HG03460 (cell line): ENCODE data around the gene LRRN1.
A peak's percentile ranks its signal among the peaks of the same experiment; 100 is the strongest.
"Not testable (repeated sequence)": the region's sequence is repeated elsewhere in the genome, so short reads cannot be mapped to it uniquely, and the experiment has no call there.

Source experiments
- ATAC-seq: cut with Tn5 transposase; IDR thresholded peaks from one replicate; pipeline ENCODE4 v1.9.1; 2021; ENCODE audit not compliant: unreplicated experiment

Gene LRRN1

DNA sequence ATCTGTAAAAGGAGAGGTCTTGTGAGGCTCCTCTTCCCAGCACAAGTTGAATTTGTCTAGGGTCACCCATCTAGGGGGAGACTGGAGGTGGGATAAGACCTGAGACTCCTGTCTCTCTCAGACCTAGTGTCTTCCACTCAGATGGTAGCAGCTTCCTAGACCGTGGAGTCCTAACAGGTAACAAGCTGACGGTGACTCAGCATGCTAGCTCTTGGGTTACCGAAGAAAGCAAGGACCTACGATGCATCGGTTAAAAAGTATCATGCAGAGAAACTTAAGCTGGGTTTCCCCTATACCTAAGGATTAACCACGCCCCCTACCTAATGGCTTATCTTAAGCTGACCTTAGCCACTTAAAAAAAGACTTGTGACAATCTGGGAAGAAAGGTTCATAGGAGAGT, 7.6 kb downstream of the LRRN1 start:
- no peak for ATAC-seq

GRCh38 chr3:3813013-3813412, 13.8 kb downstream of the LRRN1 start:
- ATAC-seq = no peak

GRCh38 chr3:3815206-3815605, 16.0 kb downstream of the LRRN1 start:
- no peak for ATAC-seq

- ATAC-seq = no peak
Measured at GRCh38 chr3:3816034-3816433, 16.8 kb downstream of the LRRN1 start.

GRCh38 chr3:3817865-3818264, 18.6 kb downstream of the LRRN1 start:
- no peak for ATAC-seq

GRCh38 chr3:3821777-3822176, 22.5 kb downstream of the LRRN1 start:
- no peak for ATAC-seq

DNA sequence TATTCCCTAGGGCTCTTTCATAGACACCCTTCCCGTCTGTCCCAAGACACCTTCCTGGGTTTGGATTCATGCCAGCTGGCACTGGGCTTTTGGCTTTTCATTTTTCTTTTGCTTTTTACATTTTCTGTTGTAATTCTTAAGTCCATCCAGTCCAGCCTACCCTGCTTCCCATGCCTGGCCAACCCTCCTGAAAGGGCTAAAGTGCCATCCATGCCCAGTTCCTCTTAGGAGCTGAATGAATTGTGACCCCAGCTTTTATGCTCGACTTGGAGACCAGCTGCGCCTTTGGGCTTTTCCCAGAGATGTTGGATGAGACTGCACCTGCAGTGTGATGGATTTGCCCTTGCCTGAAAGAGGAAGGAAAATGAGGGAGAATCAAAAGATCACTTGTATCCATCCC, 25.8 kb downstream of the LRRN1 start:
- ATAC-seq = no peak

DNA sequence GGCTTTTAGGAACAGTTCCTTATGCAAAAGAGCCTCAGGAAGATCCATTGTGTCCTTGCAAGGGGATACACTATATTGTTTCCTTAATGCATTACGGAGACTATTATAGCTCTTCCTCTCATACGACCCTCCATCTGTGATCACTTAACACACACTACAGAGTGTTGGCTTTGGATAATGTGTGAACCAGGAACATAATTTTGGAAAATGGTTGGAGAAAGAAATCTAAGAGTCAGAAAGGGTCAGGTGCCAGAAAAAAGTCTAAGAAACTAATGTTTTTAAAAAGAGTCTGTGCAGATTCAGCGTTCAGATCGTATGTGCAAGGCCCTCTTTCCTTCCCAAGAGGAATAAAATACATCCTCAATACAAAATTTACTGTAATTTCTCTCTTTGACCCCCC, 27.3 kb downstream of the LRRN1 start:
- ATAC-seq = no peak

GRCh38 chr3:3827111-3827510, 27.9 kb downstream of the LRRN1 start:
- ATAC-seq = no peak

GRCh38 chr3:3828417-3828816, 29.2 kb downstream of the LRRN1 start:
- ATAC-seq = not testable (repeated sequence)

DNA sequence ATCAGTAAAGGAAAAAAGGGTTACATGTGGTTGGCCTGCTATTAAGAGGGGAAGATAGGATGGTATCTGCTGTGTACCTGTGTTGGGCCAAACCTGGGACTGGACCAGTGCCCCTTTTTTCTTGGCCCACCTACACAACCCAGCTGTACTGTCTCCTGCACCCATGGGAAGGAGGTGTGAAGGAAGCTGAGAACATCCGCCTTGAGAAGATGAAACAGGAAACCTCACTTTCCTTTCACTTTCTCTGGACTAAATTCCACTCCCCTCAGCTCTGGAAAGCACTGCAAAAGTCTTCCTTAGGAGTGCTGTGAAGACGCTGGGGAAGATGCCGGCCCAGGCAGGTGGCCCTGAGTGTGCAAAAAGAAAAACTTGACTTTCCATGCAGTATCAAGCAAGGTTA, 37.6 kb downstream of the LRRN1 start:
- ATAC-seq = peak; percentile 83

- ATAC-seq = no peak
Measured at GRCh38 chr3:3842356-3842755, 43.1 kb downstream of the LRRN1 start.

- ATAC-seq = no peak
Measured at GRCh38 chr3:3847994-3848922, 49.0 kb downstream of the LRRN1 start.

- no peak for ATAC-seq
Measured at GRCh38 chr3:3848923-3849275, 49.7 kb downstream of the LRRN1 start.

DNA sequence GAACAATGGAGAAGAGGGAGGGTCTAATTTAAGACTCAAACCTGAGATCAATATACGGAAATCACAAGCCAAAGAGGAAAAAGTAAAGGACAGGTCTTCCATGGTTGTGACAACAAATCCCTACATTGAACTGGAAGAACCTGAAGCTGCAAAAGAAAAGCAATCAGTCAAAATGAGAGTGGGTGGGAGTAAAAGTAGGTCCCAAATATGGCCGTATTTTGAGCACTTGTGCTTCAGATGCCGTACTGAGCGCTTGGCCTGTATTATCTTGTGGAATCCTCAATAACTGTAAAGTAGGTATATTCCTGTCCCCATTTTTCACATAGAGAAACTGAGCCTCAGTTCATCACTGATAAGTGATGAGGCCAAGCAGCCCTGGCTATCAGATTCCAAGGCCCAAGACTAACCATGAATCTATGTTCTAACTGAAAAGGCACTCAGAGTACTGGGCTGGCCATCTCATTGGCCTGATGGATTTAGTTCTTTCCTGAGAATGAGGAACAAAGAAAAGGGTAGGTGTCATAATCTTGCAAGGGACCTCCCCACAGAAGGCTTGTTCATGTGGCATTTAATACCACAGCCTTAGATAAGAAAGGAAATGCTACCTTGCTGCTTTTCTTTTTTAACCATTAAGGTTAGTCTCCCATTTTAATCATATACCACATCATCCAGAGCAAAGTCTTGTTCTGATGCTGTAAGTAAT, 52.5 kb downstream of the LRRN1 start:
- peak; percentile 95 for ATAC-seq

GRCh38 chr3:3853544-3853943, 54.3 kb downstream of the LRRN1 start:
- no peak for ATAC-seq

DNA sequence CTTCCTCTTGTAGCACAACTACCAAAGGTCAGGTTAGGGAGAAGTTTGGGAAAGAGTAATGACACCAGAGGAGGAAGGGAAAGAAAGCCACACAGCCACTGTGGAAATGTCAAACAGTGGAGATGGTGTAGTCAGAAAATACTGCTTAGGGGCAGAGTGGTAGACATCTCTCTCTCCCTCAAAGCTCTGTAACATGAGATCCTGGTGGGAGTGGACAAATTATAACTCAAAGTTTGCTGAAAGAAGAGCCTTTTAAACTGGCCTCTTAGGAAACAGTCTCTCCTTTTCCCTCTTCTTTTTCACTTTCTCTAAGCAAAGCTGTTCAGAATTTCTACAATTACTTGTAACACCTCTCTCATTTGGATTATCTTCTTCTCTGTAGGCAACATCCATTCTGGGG, 55.8 kb downstream of the LRRN1 start:
- no peak for ATAC-seq

GRCh38 chr3:3860235-3860634, 61.0 kb downstream of the LRRN1 start:
- no peak for ATAC-seq

DNA sequence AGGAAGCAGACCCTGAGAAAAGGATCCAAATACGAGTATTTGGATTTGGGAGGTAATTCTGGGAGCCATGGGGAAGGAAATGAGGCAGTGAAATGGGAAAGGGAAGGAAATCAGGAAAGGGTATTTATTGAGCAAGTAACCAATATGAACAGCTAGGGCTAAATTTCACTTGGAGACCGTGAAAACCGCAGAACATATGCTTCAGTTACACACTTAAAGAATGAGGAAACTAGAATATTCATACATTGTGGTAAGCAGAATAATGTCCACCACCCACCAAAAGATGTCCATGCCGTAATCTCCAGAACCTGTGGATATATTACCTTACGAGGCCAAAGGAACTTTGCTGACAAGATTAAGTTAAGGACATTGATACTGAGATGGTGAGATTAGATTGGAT, 63.3 kb downstream of the LRRN1 start:
- ATAC-seq = no peak

DNA sequence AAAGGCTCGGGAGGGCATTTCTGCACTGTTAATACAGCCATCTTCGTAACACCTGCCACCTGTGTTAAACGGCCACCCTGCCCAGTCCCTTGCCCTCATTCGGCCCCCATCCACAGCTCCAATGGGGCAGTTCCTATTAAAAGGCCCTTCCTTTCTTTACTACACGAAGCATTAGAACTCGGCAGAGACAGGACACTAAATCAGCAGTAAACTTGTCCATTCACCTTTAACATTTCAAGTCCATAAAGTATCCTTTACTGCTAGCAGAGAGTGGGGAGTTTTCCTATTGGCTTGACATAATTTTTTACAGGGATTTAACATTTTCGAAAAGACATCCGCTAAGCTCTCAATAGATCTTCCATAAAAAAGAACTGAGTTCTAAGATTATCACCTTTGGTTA, 76.3 kb downstream of the LRRN1 start:
- no peak for ATAC-seq

DNA sequence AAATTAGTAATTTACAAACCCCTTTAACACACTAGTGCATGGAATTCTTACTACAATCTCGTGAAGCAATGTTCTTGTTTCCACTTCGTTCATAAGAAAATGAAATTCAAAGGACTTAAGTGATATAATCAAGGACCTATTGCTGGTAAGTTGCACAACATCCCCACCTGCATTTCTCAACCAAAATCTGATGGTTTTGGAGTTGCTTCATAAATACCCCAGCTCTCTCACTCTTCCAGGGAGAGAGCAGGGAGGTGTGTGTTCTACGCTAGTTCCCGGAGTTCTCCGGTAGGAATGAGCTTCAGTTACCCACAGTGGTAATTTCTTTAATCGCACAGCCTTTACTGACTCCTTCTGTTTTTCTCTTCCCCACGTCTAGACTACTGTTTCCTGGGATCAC, 81.8 kb downstream of the LRRN1 start:
- ATAC-seq = no peak

DNA sequence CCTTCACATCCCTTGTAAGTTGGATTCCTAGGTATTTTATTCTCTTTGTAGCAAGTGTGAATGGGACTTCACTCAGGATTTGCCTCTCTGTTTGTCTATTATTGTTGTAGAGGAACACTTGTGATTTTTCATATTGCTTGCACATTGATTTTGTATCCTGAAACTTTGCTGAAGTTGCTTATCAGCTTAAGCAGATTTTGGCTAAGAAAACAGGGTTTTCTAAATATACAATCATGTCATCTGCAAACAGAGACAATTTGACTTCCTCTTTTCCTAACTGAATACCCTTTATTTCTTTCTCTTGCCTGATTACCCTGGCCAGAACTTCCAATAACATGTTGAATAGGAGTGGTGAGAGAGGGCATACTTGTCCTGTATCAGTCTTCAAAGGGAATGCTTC, 88.1 kb downstream of the LRRN1 start:
- not testable (repeated sequence) for ATAC-seq
